ENCODE results near the gene POLR2E. TPM values are rescaled to one million over a fixed set of nuclear protein-coding genes. Genes with fewer than 3 reads are reported as not detected.

The POLR2E gene
- total and polyA plus RNA-seq, 2 of the 13 experiments (the other 11 are each of a cell fraction or from before 2014, with no cell fraction given): 140 to 272 TPM

- TF ChIP-seq HDAC6 (IDR thresholded peaks at IDR 0.05; ENCODE audit: low read depth, low read length) (no peak), YEATS2 (CRISPR knock-in tag; IDR thresholded peaks at IDR 0.05; ENCODE audit: borderline replicate concordance) (no peak), ZNF672 (CRISPR knock-in tag; IDR thresholded peaks at IDR 0.05) (no peak), MXD3 (CRISPR knock-in tag; IDR thresholded peaks at IDR 0.05) (peak; percentile 54; the same call in 1 of the 2 replicates), ZNF614 (CRISPR knock-in tag; IDR thresholded peaks at IDR 0.05; ENCODE audit: borderline replicate concordance) (no peak), JUN (CRISPR knock-in tag; IDR thresholded peaks at IDR 0.05) (no peak), SKIL (CRISPR knock-in tag; IDR thresholded peaks at IDR 0.05; ENCODE audit: borderline replicate concordance) (no peak), RXRB (CRISPR knock-in tag; IDR thresholded peaks at IDR 0.05; ENCODE audit: borderline replicate concordance) (no peak), HMG20A (CRISPR knock-in tag; IDR thresholded peaks at IDR 0.05; ENCODE audit: borderline replicate concordance) (no peak), HOXA9 (CRISPR knock-in tag; IDR thresholded peaks at IDR 0.05; ENCODE audit: borderline replicate concordance) (no peak), HDAC1 (CRISPR knock-in tag; IDR thresholded peaks at IDR 0.05) (peak; percentile 76), TP53 (CRISPR knock-in tag; conservative IDR thresholded peaks at IDR 0.05) (no peak), ZNF451 (CRISPR knock-in tag; IDR thresholded peaks at IDR 0.05) (peak; percentile 43; the same call in 1 of the 2 replicates), PHF8 (CRISPR knock-in tag; IDR thresholded peaks at IDR 0.05) (no peak), SIX1 (CRISPR knock-in tag; IDR thresholded peaks at IDR 0.05; ENCODE audit: borderline replicate concordance) (no peak), HOXA3 (CRISPR knock-in tag; IDR thresholded peaks at IDR 0.05) (peak; percentile 49), CEBPG (CRISPR knock-in tag; IDR thresholded peaks at IDR 0.05) (no peak), ZNF766 (CRISPR knock-in tag; IDR thresholded peaks at IDR 0.05; ENCODE audit: borderline replicate concordance) (no peak), ZNF556 (CRISPR knock-in tag; IDR thresholded peaks at IDR 0.05; ENCODE audit: borderline replicate concordance) (no peak), FUBP1 (CRISPR knock-in tag; IDR thresholded peaks at IDR 0.05; ENCODE audit: borderline replicate concordance) (no peak), JUND (CRISPR knock-in tag; IDR thresholded peaks at IDR 0.05) (no peak), ZNF530 (CRISPR knock-in tag; IDR thresholded peaks at IDR 0.05; ENCODE audit: low read depth) (no peak), AFF4 (CRISPR knock-in tag; IDR thresholded peaks at IDR 0.05) (no peak), FOXM1 (CRISPR knock-in tag; IDR thresholded peaks at IDR 0.05) (no peak), ZNF768 (CRISPR knock-in tag; IDR thresholded peaks at IDR 0.05) (no peak)
Observed at GRCh38 chr19:1046117-1046626, 49.0 kb downstream of the POLR2E start (continued).
